GM23338 (cell line): ENCODE results near the gene DIDO1. TPM values are rescaled to one million over a fixed set of nuclear protein-coding genes. Genes with fewer than 3 reads are reported as not detected.

ENCODE experiments used
- ATAC-seq: fragments of 200-7000 bp; cut with Tn5 transposase; 3 replicates; pipeline ENCODE4 v1.9.1; 2020
- DNase-seq: peaks from one replicate; pipeline ENCODE4 v3.0.0-alpha.2; 2015; ENCODE audit warnings: low spot score
- H2AFZ ChIP-seq: fragments of 200-600 bp; sonication (generic); 2 replicates; pipeline ENCODE4 v1.8.0; 2016; ENCODE audit warnings: antibody characterized with exemption, mild to moderate bottlenecking, moderate library complexity
- H3F3A ChIP-seq: fragments of 200-600 bp; sonication (generic); replicated peaks from 2 replicates; pipeline ENCODE4 v1.8.0; 2017; ENCODE audit warnings: antibody characterized with exemption, mixed run types, low read depth
- H3K27ac ChIP-seq: fragments of 200-600 bp; sonication (generic); 2 replicates; pipeline ENCODE4 v1.6.1; 2016; ENCODE audit warnings: low read depth
- H3K27me3 ChIP-seq: fragments of 200-600 bp; sonication (generic); 2 replicates; pipeline ENCODE4 v1.8.0; 2016; ENCODE audit warnings: mild to moderate bottlenecking, mixed run types, moderate library complexity; ENCODE audit not compliant: insufficient read depth
- H3K36me3 ChIP-seq: fragments of 200-600 bp; sonication (generic); 2 replicates; pipeline ENCODE4 v1.8.0; 2016; ENCODE audit warnings: mild to moderate bottlenecking; ENCODE audit not compliant: insufficient read depth
- H3K4me1 ChIP-seq: fragments of 200-600 bp; sonication (generic); 2 replicates; pipeline ENCODE4 v1.8.0; 2016; ENCODE audit warnings: mild to moderate bottlenecking, moderate library complexity; ENCODE audit not compliant: insufficient read depth
- H3K4me2 ChIP-seq: fragments of 200-600 bp; sonication (generic); 2 replicates; pipeline ENCODE4 v1.7.1; 2017; ENCODE audit warnings: mixed run types
- H3K4me3 ChIP-seq: fragments of 200-600 bp; sonication (generic); 2 replicates; pipeline ENCODE4 v1.6.1; 2016; ENCODE audit warnings: mixed run types
- H3K79me2 ChIP-seq: fragments of 200-600 bp; sonication (generic); replicated peaks from 2 replicates; pipeline ENCODE4 v1.8.0; 2017; ENCODE audit warnings: mild to moderate bottlenecking; ENCODE audit not compliant: insufficient read depth
- H3K9me2 ChIP-seq: fragments of 200-600 bp; sonication (generic); 2 replicates; pipeline ENCODE4 v1.8.0; 2017; ENCODE audit not compliant: insufficient read depth
- H4K20me1 ChIP-seq: fragments of 200-600 bp; sonication (generic); replicated peaks from 2 replicates; pipeline ENCODE4 v1.8.0; 2017; ENCODE audit warnings: mild to moderate bottlenecking; ENCODE audit not compliant: insufficient read depth
- H3K27ac Mint-ChIP-seq: 2 replicates; pipeline ENCODE4 v1.8.0; 2020; ENCODE audit warnings: inconsistent platforms, mild to moderate bottlenecking, moderate library complexity, mixed read lengths
- H3K27me3 Mint-ChIP-seq: 3 replicates; pipeline ENCODE4 v1.8.0; 2022; ENCODE audit warnings: low read depth, mild to moderate bottlenecking, moderate library complexity, mixed read lengths, inconsistent platforms; ENCODE audit not compliant: insufficient read depth, poor library complexity
- H3K36me3 Mint-ChIP-seq: 3 replicates; pipeline ENCODE4 v1.8.0; 2021; ENCODE audit warnings: low read depth, mild to moderate bottlenecking, inconsistent platforms, moderate library complexity, mixed read lengths
- H3K4me1 Mint-ChIP-seq: 3 replicates; pipeline ENCODE4 v1.8.0; 2020; ENCODE audit warnings: mild to moderate bottlenecking, inconsistent platforms, mixed read lengths
- H3K4me3 Mint-ChIP-seq: 3 replicates; pipeline ENCODE4 v1.8.0; 2021; ENCODE audit warnings: moderate library complexity, mild to moderate bottlenecking, inconsistent platforms, mixed read lengths
- H3K9me3 Mint-ChIP-seq: 3 replicates; pipeline ENCODE4 v1.8.0; 2020; ENCODE audit warnings: moderate library complexity, mild to moderate bottlenecking, inconsistent platforms, mixed read lengths
- CREB1 ChIP-seq: fragments of 250-450 bp; sonication (Bioruptor Pico); IDR thresholded peaks from 2 replicates; pipeline ENCODE4 v1.5.0; 2020; ENCODE audit warnings: low read depth, mild to moderate bottlenecking, moderate library complexity
- EZH2phosphoT487 ChIP-seq: fragments of 200-600 bp; sonication (generic); IDR thresholded peaks from one replicate; pipeline ENCODE4 v1.8.1; 2018; ENCODE audit warnings: antibody characterized with exemption; ENCODE audit not compliant: unreplicated experiment
- JUNB ChIP-seq: IDR thresholded peaks from one replicate; pipeline ENCODE4 v1.6.1; 2016; ENCODE audit warnings: antibody characterized with exemption; ENCODE audit not compliant: unreplicated experiment
- POLR2AphosphoS5 ChIP-seq: IDR thresholded peaks from 2 replicates; pipeline ENCODE4 v1.6.1; 2016; ENCODE audit warnings: antibody characterized with exemption, low read depth
- ZNF331 ChIP-seq: fragments of 250-450 bp; sonication (Bioruptor Pico); IDR thresholded peaks from 2 replicates; pipeline ENCODE4 v1.5.0; 2020; ENCODE audit warnings: low read depth, mild to moderate bottlenecking, moderate library complexity
- polyA plus RNA-seq: library from polyadenylated mRNA; unstranded; fragments of >200 nt; fragmentation: Nextera tagmentation; extraction: Ambion mirVana; gene quantifications from 2 replicates; pipeline ENCODE4 v1.2.1, GENCODE V29; 2016
- total RNA-seq: library from RNA; depleted of rRNA; stranded (reverse); fragments of >200 nt; shearing (Covaris generic); gene quantifications from 2 replicates; pipeline ENCODE4 v1.2.3, GENCODE V29; 2014
- TF ChIP-seq, protein P1 (sequence below): fragments of 250-450 bp; sonication (Bioruptor Pico); IDR thresholded peaks from 2 replicates; pipeline ENCODE4 v1.5.0; 2020; ENCODE audit warnings: mild to moderate bottlenecking, moderate library complexity

The DIDO1 gene
- total and polyA plus RNA-seq, 2 experiments from 2014 or later = 72.4 to 162 TPM

GRCh38 chr20:62836967-62837490, 89.3 kb downstream of the DIDO1 start:
- no peak overlapping the region for H3K4me3 Mint-ChIP-seq

More at GRCh38 chr20:62836967-62837490, 89.3 kb downstream of the DIDO1 start:
- no peaks in the 10 kb centered on the region for H3K9me2 ChIP-seq
- H4K20me1 ChIP-seq = no peaks in the 10 kb centered on the region
- H3K36me3 ChIP-seq = 0 out of 2 replicates have a peak, but pooled peaks cover 7% of the 10 kb centered on the region
- Mint-ChIP-seq H3K9me3 (no peaks in the 10 kb centered on the region; the same call in 2 of the 3 replicates), H3K27me3 (peaks cover 18% of the 10 kb centered on the region), H3K27ac (no peak overlapping the region), H3K4me1 (peaks cover 27% of the 10 kb centered on the region), H3K36me3 (peaks cover 35% of the 10 kb centered on the region)
- ATAC-seq (no peak), DNase-seq (no peak)
- TF ChIP-seq JUNB = no peak
- TF ChIP-seq ZNF331 (CRISPR knock-in tag) = no peak
- TF ChIP-seq EZH2phosphoT487 = no peak
- no peak for TF ChIP-seq POLR2AphosphoS5
- no peak for TF ChIP-seq CREB1 (CRISPR knock-in tag)
- TF ChIP-seq, protein P1, sequence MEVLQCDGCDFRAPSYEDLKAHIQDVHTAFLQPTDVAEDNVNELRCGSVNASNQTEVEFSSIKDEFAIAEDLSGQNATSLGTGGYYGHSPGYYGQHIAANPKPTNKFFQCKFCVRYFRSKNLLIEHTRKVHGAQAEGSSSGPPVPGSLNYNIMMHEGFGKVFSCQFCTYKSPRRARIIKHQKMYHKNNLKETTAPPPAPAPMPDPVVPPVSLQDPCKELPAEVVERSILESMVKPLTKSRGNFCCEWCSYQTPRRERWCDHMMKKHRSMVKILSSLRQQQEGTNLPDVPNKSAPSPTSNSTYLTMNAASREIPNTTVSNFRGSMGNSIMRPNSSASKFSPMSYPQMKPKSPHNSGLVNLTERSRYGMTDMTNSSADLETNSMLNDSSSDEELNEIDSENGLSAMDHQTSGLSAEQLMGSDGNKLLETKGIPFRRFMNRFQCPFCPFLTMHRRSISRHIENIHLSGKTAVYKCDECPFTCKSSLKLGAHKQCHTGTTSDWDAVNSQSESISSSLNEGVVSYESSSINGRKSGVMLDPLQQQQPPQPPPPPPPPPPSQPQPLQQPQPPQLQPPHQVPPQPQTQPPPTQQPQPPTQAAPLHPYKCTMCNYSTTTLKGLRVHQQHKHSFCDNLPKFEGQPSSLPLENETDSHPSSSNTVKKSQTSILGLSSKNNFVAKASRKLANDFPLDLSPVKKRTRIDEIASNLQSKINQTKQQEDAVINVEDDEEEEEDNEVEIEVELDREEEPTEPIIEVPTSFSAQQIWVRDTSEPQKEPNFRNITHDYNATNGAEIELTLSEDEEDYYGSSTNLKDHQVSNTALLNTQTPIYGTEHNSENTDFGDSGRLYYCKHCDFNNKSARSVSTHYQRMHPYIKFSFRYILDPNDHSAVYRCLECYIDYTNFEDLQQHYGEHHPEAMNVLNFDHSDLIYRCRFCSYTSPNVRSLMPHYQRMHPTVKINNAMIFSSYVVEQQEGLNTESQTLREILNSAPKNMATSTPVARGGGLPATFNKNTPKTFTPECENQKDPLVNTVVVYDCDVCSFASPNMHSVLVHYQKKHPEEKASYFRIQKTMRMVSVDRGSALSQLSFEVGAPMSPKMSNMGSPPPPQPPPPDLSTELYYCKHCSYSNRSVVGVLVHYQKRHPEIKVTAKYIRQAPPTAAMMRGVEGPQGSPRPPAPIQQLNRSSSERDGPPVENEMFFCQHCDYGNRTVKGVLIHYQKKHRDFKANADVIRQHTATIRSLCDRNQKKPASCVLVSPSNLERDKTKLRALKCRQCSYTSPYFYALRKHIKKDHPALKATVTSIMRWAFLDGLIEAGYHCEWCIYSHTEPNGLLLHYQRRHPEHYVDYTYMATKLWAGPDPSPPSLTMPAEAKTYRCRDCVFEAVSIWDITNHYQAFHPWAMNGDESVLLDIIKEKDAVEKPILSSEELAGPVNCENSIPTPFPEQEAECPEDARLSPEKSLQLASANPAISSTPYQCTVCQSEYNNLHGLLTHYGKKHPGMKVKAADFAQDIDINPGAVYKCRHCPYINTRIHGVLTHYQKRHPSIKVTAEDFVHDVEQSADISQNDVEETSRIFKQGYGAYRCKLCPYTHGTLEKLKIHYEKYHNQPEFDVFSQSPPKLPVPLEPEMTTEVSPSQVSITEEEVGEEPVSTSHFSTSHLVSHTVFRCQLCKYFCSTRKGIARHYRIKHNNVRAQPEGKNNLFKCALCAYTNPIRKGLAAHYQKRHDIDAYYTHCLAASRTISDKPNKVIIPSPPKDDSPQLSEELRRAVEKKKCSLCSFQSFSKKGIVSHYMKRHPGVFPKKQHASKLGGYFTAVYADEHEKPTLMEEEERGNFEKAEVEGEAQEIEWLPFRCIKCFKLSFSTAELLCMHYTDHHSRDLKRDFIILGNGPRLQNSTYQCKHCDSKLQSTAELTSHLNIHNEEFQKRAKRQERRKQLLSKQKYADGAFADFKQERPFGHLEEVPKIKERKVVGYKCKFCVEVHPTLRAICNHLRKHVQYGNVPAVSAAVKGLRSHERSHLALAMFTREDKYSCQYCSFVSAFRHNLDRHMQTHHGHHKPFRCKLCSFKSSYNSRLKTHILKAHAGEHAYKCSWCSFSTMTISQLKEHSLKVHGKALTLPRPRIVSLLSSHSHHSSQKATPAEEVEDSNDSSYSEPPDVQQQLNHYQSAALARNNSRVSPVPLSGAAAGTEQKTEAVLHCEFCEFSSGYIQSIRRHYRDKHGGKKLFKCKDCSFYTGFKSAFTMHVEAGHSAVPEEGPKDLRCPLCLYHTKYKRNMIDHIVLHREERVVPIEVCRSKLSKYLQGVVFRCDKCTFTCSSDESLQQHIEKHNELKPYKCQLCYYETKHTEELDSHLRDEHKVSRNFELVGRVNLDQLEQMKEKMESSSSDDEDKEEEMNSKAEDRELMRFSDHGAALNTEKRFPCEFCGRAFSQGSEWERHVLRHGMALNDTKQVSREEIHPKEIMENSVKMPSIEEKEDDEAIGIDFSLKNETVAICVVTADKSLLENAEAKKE (CRISPR knock-in tag) = no peak
- no peak overlapping the region for H3K4me2 ChIP-seq
- no peak overlapping the region for H2AFZ ChIP-seq
- no peaks in the 10 kb centered on the region for H3K27me3 ChIP-seq
- no peaks in the 10 kb centered on the region for H3F3A ChIP-seq
- no peak overlapping the region for H3K4me3 ChIP-seq
- no peaks in the 10 kb centered on the region for H3K4me1 ChIP-seq
- H3K27ac ChIP-seq = no peak overlapping the region
- no peaks in the 10 kb centered on the region for H3K79me2 ChIP-seq
